Gastrocnemius medialis (tissue), 4 donors: ENCODE results near the gene DDR2.

ENCODE experiments used
- CTCF ChIP-seq, 5 experiments: fragments of 450-650 bp in 3 of 5; fragments of 200-600 bp in 2 of 5; sonication (generic) in 2 of 5; IDR thresholded peaks in 4 of 5; conservative IDR thresholded peaks in 1 of 5; 1 replicate in 4 of 5; 2 replicates in 1 of 5; pipeline ENCODE4 v1.5.1; 2016 to 2019; ENCODE audit warnings: antibody characterized with exemption in 5 of 5, mild to moderate bottlenecking in 3 of 5, moderate library complexity in 3 of 5
- POLR2A ChIP-seq, 2 donors: fragments of 450-650 bp; IDR thresholded peaks; one replicate each; pipeline ENCODE4 v1.6.1; 2017; ENCODE audit warnings: antibody characterized with exemption in 2 of 2, mild to moderate bottlenecking in 2 of 2, moderate library complexity in 2 of 2

- TF ChIP-seq CTCF (IDR thresholded peaks at IDR 0.05 in 4 of 5, conservative IDR thresholded peaks at IDR 0.05 in 1 of 5) (no peak), POLR2A (IDR thresholded peaks at IDR 0.05) (no peak)
These were observed 45.5 kb downstream of the DDR2 start for GRCh38 chr1:162677607-162678371.
